GM19397 (cell line): ENCODE data around the gene TGFBR3L.

Experiments used
- ATAC-seq: cut with Tn5 transposase; IDR thresholded peaks from one replicate; pipeline ENCODE4 v1.9.1; 2021; ENCODE audit warnings: mild to moderate bottlenecking, moderate library complexity; ENCODE audit not compliant: unreplicated experiment

Gene TGFBR3L

GRCh38 chr19:7914598-7915045 lies at the start of gene TGFBR3L:
Gene TGFBR3L (plus strand): TSS chr19:7914830.
- ATAC-seq, result no peak

GRCh38 chr19:7865262-7865911 lies 49.2 kb upstream of the TGFBR3L start:
- ATAC-seq, result no peak

GRCh38 chr19:7866399-7867091 lies 48.1 kb upstream of the TGFBR3L start:
- no peak for ATAC-seq

- no peak for ATAC-seq
Measured at GRCh38 chr19:7867092-7867844, 47.4 kb upstream of the TGFBR3L start.

GRCh38 chr19:7868326-7868670 lies 46.3 kb upstream of the TGFBR3L start:
- ATAC-seq, result no peak

GRCh38 chr19:7868671-7869452 lies 45.8 kb upstream of the TGFBR3L start:
- peak; percentile 70 for ATAC-seq

GRCh38 chr19:7869453-7869909 lies 45.1 kb upstream of the TGFBR3L start:
- peak; percentile 51 for ATAC-seq

- no peak for ATAC-seq
Measured at GRCh38 chr19:7869910-7870511, 44.6 kb upstream of the TGFBR3L start.

GRCh38 chr19:7870571-7871436 lies 43.8 kb upstream of the TGFBR3L start:
- ATAC-seq, result no peak

GRCh38 chr19:7871437-7872305 lies 43.0 kb upstream of the TGFBR3L start:
- no peak for ATAC-seq

GRCh38 chr19:7872306-7873204 lies 42.1 kb upstream of the TGFBR3L start:
- ATAC-seq, result no peak

- no peak for ATAC-seq
Measured at GRCh38 chr19:7873304-7874075, 41.1 kb upstream of the TGFBR3L start.

GRCh38 chr19:7874076-7874896 lies 40.3 kb upstream of the TGFBR3L start, which contains the start of gene PRR36:
Gene PRR36 (minus strand): TSS chr19:7874390. CDS start chr19:7873689, 701 bp downstream.
- no peak for ATAC-seq

GRCh38 chr19:7874897-7875273 lies 39.7 kb upstream of the TGFBR3L start:
- no peak for ATAC-seq

- ATAC-seq, result no peak
Measured at GRCh38 chr19:7877249-7877836, 37.3 kb upstream of the TGFBR3L start.
